Endodermal cell (in vitro differentiated cells): Measurements from ENCODE around the gene OTOG. TPM values are rescaled to one million over a fixed set of nuclear protein-coding genes. Genes with fewer than 3 reads are reported as not detected.

ENCODE experiments used
- DNase-seq: peaks from one replicate; pipeline ENCODE4 v3.0.0-alpha.2; 2017
- H3K27ac ChIP-seq: 2 replicates; pipeline ENCODE4 v1.5.1; 2013; ENCODE audit warnings: mild to moderate bottlenecking, low read depth, low read length, moderate library complexity
- H3K27me3 ChIP-seq: 2 replicates; pipeline ENCODE4 v1.6.1; 2013; ENCODE audit warnings: mild to moderate bottlenecking, low read length, moderate library complexity; ENCODE audit not compliant: insufficient read depth, control insufficient read depth, poor library complexity, severe bottlenecking
- H3K36me3 ChIP-seq: 2 replicates; pipeline ENCODE4 v1.7.0; 2013; ENCODE audit warnings: mild to moderate bottlenecking, low read length, moderate library complexity; ENCODE audit not compliant: control insufficient read depth, insufficient read depth
- H3K4me1 ChIP-seq: one replicate; pipeline ENCODE4 v1.7.0; 2013; ENCODE audit warnings: low read length; ENCODE audit not compliant: control insufficient read depth, insufficient read depth
- H3K4me3 ChIP-seq: 2 replicates; pipeline ENCODE4 v1.5.1; 2013; ENCODE audit warnings: mild to moderate bottlenecking, low read length, moderate library complexity
- H3K9ac ChIP-seq: 2 replicates; pipeline ENCODE4 v1.6.1; 2013; ENCODE audit warnings: mild to moderate bottlenecking, low read length, moderate library complexity; ENCODE audit not compliant: poor library complexity, severe bottlenecking; ENCODE audit errors: extremely low read depth
- H3K9me3 ChIP-seq: 2 replicates; pipeline ENCODE4 v1.6.1; 2013; ENCODE audit warnings: mild to moderate bottlenecking, low read length, moderate library complexity; ENCODE audit not compliant: control insufficient read depth
- H3K27ac Mint-ChIP-seq: 2 replicates; pipeline ENCODE4 v1.8.0; 2020; ENCODE audit warnings: mixed read lengths
- H3K27me3 Mint-ChIP-seq: 2 replicates; pipeline ENCODE4 v1.8.0; 2021; ENCODE audit warnings: mild to moderate bottlenecking, mixed read lengths; ENCODE audit not compliant: insufficient read depth
- H3K36me3 Mint-ChIP-seq: 2 replicates; pipeline ENCODE4 v1.8.0; 2020; ENCODE audit warnings: low read depth, mixed read lengths
- H3K4me1 Mint-ChIP-seq: 2 replicates; pipeline ENCODE4 v1.8.0; 2020; ENCODE audit warnings: mixed read lengths
- H3K4me3 Mint-ChIP-seq: 2 replicates; pipeline ENCODE4 v1.8.0; 2020; ENCODE audit warnings: mild to moderate bottlenecking, moderate library complexity, mixed read lengths
- H3K9me3 Mint-ChIP-seq: 2 replicates; pipeline ENCODE4 v1.8.0; 2020; ENCODE audit warnings: mild to moderate bottlenecking, mixed read lengths
- CTCF ChIP-seq: fragments of 200-600 bp; sonication (generic); conservative IDR thresholded peaks from 2 replicates; pipeline ENCODE4 v1.5.0; 2021; ENCODE audit warnings: antibody characterized with exemption, mild to moderate bottlenecking
- WGBS, 2 experiments: methylation state at CpG; one replicate each; pipeline versions ENCODE4 v1.1.5 to v1.1.7; 2013; ENCODE audit warnings: missing lambda C conversion rate in 2 of 2, mixed read lengths in 1 of 2; ENCODE audit not compliant: insufficient coverage in 1 of 2, insufficient read length in 1 of 2; 5-methylcytosine and 5-hydroxymethylcytosine counted together
- total RNA-seq, 2 donors: library from RNA; stranded (reverse); fragmentation: NEBNext Ultra II Directional in 1 of 2; extraction: Animal tissue kit (Norgen Biotek cat#: 25700) in 1 of 2; gene quantifications; 2 replicates in 1 of 2; 3 replicates in 1 of 2; pipeline ENCODE4 v1.2.1, GENCODE V29; 2021

OTOG gene
- total RNA-seq, 2 donors from 2014 or later = 0.33 to 0.55 TPM

- DNase-seq = peak; percentile 64
Measured at GRCh38 chr11:17543574-17544180, 3.4 kb upstream of the OTOG start.

GRCh38 chr11:17544181-17544622, 2.9 kb upstream of the OTOG start, which contains the start of gene USH1C:
Gene USH1C, minus strand, starts transcription at chr11:17544416. Its CDS starts 109 bp downstream, at chr11:17544307.
- TF ChIP-seq CTCF = no peak
- Mint-ChIP-seq H3K9me3 (no peaks in the 10 kb centered on the region), H3K4me1 (peaks cover 13% of the 10 kb centered on the region), H3K27me3 (peaks cover 58% of the 10 kb centered on the region), H3K27ac (no peak within 1 kb of the TSS), H3K4me3 (peak within 1 kb of the TSS; percentile 44), H3K36me3 (no peaks in the 10 kb centered on the region)
- no peak within 1 kb of the TSS for H3K9ac ChIP-seq
- H3K36me3 ChIP-seq = no peaks in the 10 kb centered on the region
- peaks cover 25% of the 10 kb centered on the region for H3K27me3 ChIP-seq
- 22 to 62% methylated on average over 3 to 32 of the region's 32 CpGs for WGBS, 2 experiments
- peak; percentile 94 for DNase-seq
- no peaks in the 10 kb centered on the region for H3K9me3 ChIP-seq
- no peak within 1 kb of the TSS for H3K27ac ChIP-seq
- H3K4me1 ChIP-seq = no peaks in the 10 kb centered on the region
- H3K4me3 ChIP-seq = no peak within 1 kb of the TSS

More at GRCh38 chr11:17543574-17544180, 3.4 kb upstream of the OTOG start:
- H3K4me3 ChIP-seq = no peak overlapping the region
- Mint-ChIP-seq H3K4me1 (peaks cover 13% of the 10 kb centered on the region), H3K9me3 (no peaks in the 10 kb centered on the region), H3K27me3 (peaks cover 58% of the 10 kb centered on the region), H3K4me3 (peak overlapping the region; percentile 44), H3K36me3 (no peaks in the 10 kb centered on the region), H3K27ac (no peak overlapping the region)
- H3K9ac ChIP-seq = no peak overlapping the region
- H3K4me1 ChIP-seq = no peaks in the 10 kb centered on the region
- no peak for TF ChIP-seq CTCF
- H3K27me3 ChIP-seq = peaks cover 25% of the 10 kb centered on the region
- H3K9me3 ChIP-seq = no peaks in the 10 kb centered on the region
- H3K27ac ChIP-seq = no peak overlapping the region
- H3K36me3 ChIP-seq = no peaks in the 10 kb centered on the region
- 62 to 100% methylated on average over 1 to 17 of the region's 17 CpGs for WGBS, 2 experiments

GRCh38 chr11:17546240-17546639, 819 bp upstream of the OTOG start:
- Mint-ChIP-seq H3K4me3 (no peak overlapping the region), H3K9me3 (no peaks in the 10 kb centered on the region), H3K4me1 (peaks cover 13% of the 10 kb centered on the region), H3K27ac (no peak overlapping the region), H3K36me3 (no peaks in the 10 kb centered on the region), H3K27me3 (peaks cover 57% of the 10 kb centered on the region)
- Histone ChIP-seq H3K27ac (no peak overlapping the region), H3K36me3 (no peaks in the 10 kb centered on the region), H3K4me1 (no peaks in the 10 kb centered on the region), H3K4me3 (no peak overlapping the region), H3K9ac (no peak overlapping the region), H3K27me3 (peaks cover 25% of the 10 kb centered on the region), H3K9me3 (no peaks in the 10 kb centered on the region)
- no peak for DNase-seq
- TF ChIP-seq CTCF = no peak
- WGBS, 2 experiments = 92 to 93% methylated on average over 2 of the region's 2 CpGs
